Measurements from ENCODE around the gene CGNL1.

CGNL1 gene

GRCh38 chr15:57518779-57519405 lies 142.6 kb downstream of the CGNL1 start:
- no peaks in the 10 kb centered on the region for H3K27me3 ChIP-seq
- no peak overlapping the region for H3K4me3 ChIP-seq (ENCODE audit: low read depth, low read length)
- no peaks in the 10 kb centered on the region for H3K36me3 ChIP-seq
- H3K4me1 ChIP-seq, result no peaks in the 10 kb centered on the region
- TF ChIP-seq CTCF (IDR thresholded peaks at IDR 0.05; ENCODE audit: low read depth, low read length), result no peak
- H3K9me3 ChIP-seq, result no peaks in the 10 kb centered on the region
- no peak for DNase-seq

- Histone ChIP-seq H3K36me3 (no peaks in the 10 kb centered on the region), H3K27me3 (no peaks in the 10 kb centered on the region), H3K4me1 (no peaks in the 10 kb centered on the region), H3K9me3 (no peaks in the 10 kb centered on the region), H3K4me3 (ENCODE audit: low read depth, low read length) (no peak overlapping the region)
- TF ChIP-seq CTCF (IDR thresholded peaks at IDR 0.05; ENCODE audit: low read depth, low read length), result no peak
- no peak for DNase-seq
Measured at GRCh38 chr15:57519806-57520205, 143.5 kb downstream of the CGNL1 start.

- no peak for TF ChIP-seq CTCF (IDR thresholded peaks at IDR 0.05; ENCODE audit: low read depth, low read length)
- H3K9me3 ChIP-seq, result no peaks in the 10 kb centered on the region
- no peak for DNase-seq
- H3K36me3 ChIP-seq, result no peaks in the 10 kb centered on the region
- H3K27me3 ChIP-seq, result no peaks in the 10 kb centered on the region
- H3K4me3 ChIP-seq (ENCODE audit: low read depth, low read length), result no peak overlapping the region
- H3K4me1 ChIP-seq, result no peaks in the 10 kb centered on the region
Measured at GRCh38 chr15:57521503-57521902, 145.2 kb downstream of the CGNL1 start.

GRCh38 chr15:57522148-57522547 lies 145.8 kb downstream of the CGNL1 start:
- no peaks in the 10 kb centered on the region for H3K4me1 ChIP-seq
- DNase-seq, result no peak
- no peaks in the 10 kb centered on the region for H3K27me3 ChIP-seq
- H3K4me3 ChIP-seq (ENCODE audit: low read depth, low read length), result no peak overlapping the region
- no peak for TF ChIP-seq CTCF (IDR thresholded peaks at IDR 0.05; ENCODE audit: low read depth, low read length)
- H3K36me3 ChIP-seq, result no peaks in the 10 kb centered on the region
- H3K9me3 ChIP-seq, result no peaks in the 10 kb centered on the region

- no peak for DNase-seq
- no peaks in the 10 kb centered on the region for H3K4me1 ChIP-seq
- no peaks in the 10 kb centered on the region for H3K27me3 ChIP-seq
- no peak overlapping the region for H3K4me3 ChIP-seq (ENCODE audit: low read depth, low read length)
- no peaks in the 10 kb centered on the region for H3K9me3 ChIP-seq
- no peaks in the 10 kb centered on the region for H3K36me3 ChIP-seq
- no peak for TF ChIP-seq CTCF (IDR thresholded peaks at IDR 0.05; ENCODE audit: low read depth, low read length)
Measured at GRCh38 chr15:57525581-57525980, 149.3 kb downstream of the CGNL1 start.

GRCh38 chr15:57526076-57526475 lies 149.8 kb downstream of the CGNL1 start:
- no peak for DNase-seq
- H3K36me3 ChIP-seq, result no peaks in the 10 kb centered on the region
- no peak overlapping the region for H3K4me3 ChIP-seq (ENCODE audit: low read depth, low read length)
- H3K4me1 ChIP-seq, result no peaks in the 10 kb centered on the region
- TF ChIP-seq CTCF (IDR thresholded peaks at IDR 0.05; ENCODE audit: low read depth, low read length), result no peak
- H3K9me3 ChIP-seq, result no peaks in the 10 kb centered on the region
- no peaks in the 10 kb centered on the region for H3K27me3 ChIP-seq
